Stimulated activated naive CD4-positive, alpha-beta T cell (primary cell): Measurements from ENCODE around the gene AMER2.

Experiments used
- DNase-seq, 6 experiments: peaks; one replicate each; lab custom pipeline; 2025; lab: John Stamatoyannopoulos, UW

AMER2 gene, protein sequence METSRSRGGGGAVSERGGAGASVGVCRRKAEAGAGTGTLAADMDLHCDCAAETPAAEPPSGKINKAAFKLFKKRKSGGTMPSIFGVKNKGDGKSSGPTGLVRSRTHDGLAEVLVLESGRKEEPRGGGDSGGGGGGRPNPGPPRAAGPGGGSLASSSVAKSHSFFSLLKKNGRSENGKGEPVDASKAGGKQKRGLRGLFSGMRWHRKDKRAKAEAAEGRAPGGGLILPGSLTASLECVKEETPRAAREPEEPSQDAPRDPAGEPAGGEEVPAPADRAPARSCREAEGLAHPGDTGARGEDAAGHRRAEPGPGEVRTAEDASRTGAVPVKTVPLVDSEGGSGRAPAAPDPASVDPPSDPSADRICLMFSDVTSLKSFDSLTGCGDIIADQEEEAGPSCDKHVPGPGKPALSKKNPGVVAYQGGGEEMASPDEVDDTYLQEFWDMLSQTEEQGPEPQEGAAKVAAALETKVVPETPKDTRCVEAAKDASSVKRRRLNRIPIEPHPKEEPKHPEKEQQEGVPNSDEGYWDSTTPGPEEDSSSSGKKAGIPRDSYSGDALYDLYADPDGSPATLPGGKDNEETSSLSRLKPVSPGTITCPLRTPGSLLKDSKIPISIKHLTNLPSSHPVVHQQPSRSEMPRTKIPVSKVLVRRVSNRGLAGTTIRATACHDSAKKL

DNA sequence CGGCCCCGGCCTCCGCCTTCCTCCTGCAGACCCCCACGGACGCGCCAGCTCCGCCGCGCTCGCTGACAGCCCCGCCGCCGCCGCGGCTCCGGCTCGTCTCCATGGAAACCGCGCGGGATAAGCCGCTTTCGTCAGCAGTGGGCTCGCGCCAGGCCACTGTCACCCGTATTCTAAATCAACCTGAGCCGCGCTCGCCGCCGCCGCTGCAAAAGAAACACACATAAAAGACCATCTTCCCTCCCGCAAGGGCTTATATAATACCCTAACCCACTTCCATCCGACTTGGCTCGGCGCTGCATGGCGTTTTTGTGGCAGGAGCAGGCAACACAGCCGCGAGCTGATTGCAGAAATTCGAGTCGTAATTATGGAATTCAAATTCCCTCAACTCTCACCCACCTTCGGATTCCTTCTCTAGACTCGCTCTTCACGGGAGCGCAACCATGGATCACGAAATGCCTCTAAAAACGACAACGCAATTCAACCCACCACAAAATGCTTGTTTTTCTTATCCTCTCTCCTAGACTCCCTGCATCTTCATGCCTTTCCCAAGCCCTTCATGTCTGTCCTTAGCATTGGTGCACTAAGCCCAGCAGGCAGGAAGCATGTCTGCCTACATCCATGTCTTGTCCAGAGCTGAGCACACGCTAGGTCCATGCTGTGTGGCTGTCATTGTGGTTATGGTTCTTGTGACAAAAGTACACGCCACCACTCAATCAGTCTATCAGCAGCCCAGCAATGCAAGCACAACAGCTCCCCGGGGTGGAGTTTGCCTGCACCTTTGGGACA is at the start of gene AMER2:
Gene AMER2 (minus strand): TSS at position 772 of the 786 bp plus-strand sequence. CDS start 669 bp downstream, at position 103.
- DNase-seq, result no peak

DNA sequence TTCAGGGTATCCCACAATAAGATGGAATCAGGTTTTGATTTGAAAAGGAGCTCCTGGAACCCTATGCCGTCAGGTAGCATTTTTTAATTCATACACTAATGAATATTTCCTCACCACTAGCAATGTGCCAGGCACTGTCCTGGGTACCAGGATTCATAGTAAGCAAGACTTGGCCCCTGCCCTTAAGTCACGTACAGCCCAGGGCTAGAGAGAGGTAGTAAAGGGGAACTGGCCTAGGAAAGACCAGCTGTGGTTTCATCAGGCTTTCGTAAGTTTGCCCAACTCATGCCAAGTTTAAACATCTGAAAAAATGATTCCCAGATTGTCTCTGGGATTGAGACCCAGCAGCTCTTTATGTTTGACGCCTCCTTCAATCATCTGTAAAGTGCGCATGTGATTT is 45.9 kb upstream of the AMER2 start:
- no peak for DNase-seq

DNA sequence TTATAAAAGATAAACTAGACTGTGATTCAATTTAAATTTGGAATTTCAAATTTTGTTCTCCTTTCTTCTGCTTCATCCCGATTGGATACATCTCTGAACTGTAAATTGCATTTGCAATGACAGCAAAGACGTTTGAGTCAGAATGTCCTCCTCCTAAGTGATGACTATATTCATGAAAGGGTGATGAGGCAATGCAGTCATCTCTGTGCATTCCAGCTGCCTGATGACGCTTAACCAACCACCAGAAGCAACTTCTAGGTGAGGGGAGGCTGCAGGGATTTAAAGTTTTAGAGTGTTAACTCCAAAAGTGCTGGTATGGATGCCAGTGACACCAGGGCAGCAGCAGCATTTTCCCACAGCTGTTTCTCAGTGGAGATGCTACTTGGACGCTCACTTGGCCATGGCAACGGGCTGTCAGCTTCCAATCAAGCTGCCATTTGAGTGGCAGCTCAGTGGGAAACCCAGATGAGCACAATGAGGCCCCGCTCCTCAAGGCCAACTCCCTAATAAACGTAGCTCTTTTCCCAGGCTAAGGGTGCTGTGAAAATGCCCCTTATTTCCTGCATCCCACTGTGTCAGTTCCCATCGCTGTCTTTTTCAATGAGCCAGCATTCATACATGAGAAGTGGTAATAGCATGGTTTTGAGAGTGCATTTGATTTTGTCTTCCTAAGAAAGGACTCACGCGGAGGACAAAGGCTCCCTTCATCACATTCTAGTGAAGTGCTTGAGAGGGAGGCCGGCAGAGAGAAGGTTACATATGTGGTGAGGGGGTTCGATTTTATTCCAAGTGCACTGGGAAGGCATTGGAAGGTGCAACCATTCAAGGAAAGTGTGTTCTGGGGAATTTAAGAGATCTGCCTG is 45.2 kb upstream of the AMER2 start:
- DNase-seq, result no peak

DNA sequence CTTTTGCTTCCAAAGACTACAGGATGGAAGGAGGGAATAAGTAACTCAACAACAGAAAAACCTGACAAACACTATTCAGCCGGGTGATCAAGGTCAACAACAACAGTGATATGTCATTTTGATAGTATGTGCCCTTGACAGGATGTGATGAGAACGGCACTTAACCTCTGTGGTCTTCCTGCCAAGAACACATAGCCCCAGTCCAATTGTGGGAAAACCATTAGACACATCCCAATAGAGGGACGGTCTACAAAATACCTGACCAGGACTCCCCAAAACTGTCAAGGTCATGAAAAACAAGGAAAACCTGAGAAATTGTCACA is 43.1 kb upstream of the AMER2 start:
- no peak for DNase-seq

DNA sequence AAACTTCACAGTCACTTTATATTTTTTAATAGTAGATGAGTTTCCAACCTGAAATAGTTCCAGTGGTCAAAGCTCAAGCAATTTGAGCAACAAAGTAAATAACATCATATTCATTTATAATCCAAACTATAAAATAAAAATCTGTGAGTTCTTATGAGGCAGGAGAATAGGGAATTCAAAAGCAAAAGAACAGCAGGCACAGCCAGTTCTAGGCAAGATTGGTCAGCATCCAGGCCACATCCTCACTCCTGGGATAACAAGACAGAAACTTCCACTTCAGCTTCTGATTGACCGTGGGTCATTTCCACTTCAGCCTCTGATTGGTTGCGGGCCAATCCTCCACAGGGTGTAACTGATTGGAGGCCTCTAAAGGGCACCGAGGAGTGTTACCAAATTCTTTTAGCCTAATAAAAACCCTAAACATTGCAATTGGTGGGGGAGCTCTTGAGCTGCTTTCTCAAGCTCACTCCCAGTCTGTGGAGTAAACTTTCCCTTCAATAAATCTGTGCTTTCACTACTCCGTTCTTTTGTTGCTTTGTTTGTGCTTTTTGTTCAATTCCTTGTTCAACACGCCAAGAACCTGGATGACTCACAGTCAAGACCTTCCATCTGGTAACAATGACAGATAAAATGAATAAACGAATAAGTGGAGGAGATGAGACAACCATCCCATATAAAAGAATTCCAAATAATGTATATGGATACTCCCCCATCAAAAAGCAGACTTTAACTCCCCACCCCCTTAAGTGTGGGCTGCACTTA is 42.6 kb upstream of the AMER2 start:
- DNase-seq, result no peak

DNA sequence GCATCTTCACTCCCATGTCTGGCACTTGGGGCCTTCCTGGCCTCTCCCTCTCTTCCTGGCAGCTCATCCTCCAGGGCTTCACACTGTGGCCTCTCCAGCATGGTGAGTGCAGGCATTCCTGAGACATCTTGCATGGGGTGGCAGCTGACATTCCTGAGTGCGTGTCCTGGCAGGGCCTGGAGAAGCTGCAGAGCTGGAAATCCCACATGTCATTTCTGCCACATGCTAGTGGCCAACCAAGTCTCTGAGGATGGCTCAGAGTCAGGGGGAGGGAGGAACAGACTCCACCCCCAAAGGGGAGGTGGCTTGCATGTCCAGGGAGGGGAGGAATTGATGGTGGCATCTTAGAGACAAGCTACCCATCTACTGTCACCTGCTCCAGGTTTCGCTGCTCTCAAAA is 41.6 kb upstream of the AMER2 start:
- no peak for DNase-seq

DNA sequence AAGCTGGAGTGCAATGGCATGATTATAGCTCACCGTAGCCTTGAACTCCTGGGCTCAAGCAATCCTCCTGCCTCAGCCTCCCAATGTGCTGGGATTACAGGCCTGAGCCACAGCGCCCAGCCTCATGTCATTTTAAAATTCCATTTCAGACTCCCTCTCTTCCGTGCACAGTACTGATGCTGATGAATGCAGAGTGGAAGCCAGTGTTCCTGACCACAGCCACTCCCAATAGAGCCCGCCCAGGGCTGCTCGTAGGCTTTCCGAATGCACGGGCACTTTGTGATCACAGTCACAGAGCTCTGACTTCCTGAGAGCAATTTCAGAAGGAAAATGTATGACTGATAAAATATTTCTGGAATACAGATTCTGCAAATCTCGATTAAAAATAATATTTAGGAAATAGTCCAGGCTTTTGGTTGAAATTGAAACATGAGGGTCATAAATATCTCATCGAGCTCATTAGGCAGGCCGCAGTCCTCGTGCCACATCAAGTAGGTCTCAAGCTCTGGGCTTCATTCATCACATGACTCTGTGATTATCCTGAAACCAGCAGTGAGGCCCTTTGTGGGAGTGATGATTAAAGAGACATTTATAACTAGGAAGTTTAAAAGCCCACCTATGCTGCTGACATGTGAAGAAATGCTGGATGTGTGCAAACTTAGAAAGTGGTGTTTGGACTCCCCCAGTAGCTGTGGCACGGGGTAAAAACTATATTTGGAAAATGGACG is 38.9 kb upstream of the AMER2 start:
- DNase-seq, result no peak

DNA sequence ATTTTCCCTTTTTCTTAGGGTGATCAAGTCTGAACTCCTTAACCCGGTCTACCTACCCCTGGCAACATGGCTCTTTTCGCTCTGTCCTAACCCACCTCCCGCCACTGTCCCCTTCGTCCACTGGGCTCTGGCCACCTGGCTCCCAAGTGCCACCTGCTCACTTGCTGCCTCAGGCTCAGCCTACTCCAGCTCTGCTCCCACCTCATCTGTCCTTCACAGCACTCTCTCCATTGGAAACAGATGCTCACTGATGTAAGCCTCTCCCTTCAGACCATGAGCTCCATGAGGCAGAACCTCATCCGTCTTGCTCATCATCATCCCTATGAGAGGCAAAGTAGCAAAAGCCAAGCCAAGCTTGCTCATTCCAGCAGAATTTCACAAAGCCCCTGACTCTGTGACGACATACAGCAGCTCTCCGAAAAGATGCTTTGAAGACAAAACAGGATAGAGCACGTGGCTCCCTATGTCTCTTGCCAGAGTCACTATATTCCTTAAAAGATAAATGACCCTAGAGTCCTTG is 35.3 kb upstream of the AMER2 start:
- DNase-seq, result no peak

DNA sequence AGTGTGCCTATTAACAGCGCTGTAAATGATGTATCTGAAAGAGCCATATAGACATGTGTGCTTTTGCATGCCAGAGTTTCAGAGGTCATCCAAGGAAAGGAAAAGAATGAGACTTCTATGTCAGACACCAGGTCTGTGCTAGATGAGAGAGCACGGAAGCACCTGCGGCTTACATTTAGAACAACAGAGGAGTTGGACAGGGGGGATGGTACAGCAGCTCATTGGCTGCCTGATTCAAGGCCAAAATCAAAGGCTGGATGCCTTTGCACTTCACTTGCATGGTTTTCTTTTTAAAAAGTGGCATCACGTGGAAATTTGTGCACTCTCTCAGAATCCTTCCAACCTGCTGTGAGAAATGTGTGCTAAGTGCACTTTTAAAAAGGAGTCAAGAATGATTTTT is 32.8 kb upstream of the AMER2 start:
- peak in 1 of 6 experiments; percentile 2 for DNase-seq

DNA sequence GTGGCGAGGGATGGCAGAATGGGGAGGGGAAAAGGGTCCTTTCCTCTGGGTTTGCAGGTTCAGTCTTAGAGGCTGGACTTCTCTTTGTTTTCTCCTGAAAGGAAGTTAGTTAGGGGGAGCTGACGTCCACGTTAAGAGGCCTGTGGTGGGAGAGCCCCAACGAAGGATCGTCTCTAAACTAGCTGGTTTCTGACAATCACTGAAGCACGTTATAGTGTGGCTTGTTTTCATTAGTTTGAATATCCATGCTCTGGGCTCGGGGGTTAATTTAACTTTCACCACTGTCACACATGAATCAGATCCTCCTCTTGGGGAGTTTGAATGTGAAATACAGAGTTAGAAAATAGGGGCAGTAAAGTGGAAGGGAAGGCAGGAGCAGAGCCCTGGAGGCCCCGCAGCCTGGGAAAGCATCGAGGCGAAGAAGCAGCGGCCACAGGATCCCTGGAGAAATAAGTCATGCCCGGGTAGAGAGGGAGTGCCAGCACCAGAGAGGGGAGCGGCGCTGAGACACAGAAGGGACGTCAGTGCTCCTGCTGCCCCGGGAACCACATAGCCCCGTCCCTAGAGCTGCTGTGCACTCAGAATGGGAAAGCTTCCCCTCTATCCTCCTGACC is 31.1 kb upstream of the AMER2 start:
- no peak for DNase-seq

DNA sequence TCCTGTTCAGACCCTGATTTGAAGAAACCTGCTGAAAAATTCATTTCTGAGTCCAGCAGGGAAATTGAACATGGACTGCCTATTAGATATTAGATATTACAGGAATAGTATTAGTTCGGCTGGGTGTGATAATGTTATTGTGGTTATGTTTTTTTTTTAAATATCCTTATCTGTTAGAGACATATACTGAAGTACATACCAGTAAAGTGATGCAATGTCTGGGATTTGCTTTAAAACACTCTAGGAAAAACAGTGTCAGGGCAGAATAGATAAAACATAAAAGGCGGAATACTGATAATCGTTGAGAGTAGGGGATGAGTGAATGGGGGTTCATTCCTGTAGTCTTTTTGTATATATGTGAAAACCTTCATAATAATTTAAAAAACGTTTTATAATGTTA is 28.7 kb upstream of the AMER2 start:
- no peak for DNase-seq

DNA sequence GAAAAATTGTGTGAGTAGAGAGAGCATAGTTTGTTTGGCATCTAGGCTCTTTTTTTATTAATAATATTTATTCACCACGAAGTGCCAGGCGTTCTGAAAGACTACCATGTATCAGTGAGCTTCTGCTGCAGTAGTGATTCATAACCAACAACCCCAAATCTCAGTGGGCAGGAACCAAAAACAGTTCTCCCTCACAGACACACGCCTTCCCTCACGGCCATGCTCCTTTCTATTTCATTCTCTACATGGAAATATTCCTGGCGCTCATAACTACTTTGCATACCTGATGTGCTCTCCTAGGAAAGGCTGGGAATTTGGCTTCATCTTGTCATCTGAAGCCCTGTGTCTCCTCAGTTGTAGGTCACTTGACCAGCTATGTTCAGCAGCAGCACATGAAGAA is 26.6 kb upstream of the AMER2 start:
- no peak for DNase-seq

DNA sequence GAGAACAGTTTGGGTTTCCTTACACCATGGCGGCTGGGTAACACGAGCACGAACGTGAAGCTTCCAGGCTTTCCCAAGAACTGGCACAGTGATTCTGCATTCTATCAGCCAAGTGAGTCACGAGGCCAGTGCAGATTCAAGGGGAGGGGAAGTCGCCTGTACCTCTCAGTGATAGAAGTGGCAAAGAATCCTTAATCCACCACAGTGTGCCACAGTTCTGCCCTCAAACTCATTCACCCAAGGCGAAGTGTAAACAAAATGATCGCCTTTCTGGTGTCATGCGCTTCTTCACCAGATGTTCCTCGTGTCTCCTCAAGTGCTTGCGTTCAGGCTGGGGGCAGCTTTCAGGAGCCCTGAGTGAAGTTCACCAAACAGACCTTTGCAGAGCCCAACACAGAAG is 24.9 kb upstream of the AMER2 start:
- no peak for DNase-seq

DNA sequence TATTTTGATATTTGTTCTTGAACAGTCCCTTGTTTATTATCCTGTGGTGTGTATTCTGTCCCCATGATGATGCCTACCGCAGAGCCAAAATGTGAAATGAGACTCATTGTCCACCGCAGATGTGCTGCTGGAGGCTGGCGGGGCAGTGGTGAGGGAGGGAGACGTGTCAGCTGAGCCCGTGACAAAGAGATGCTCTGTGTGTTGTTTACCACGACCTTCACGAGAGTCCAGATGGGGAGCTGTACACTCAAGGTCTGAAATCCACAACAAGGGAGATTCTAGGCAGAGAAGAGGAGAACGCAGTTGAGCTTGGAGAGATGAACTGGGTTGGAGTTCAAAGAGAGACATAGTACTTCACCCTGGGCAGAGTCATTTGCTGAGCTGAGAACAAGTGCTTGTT is 20.8 kb upstream of the AMER2 start:
- DNase-seq, result no peak

DNA sequence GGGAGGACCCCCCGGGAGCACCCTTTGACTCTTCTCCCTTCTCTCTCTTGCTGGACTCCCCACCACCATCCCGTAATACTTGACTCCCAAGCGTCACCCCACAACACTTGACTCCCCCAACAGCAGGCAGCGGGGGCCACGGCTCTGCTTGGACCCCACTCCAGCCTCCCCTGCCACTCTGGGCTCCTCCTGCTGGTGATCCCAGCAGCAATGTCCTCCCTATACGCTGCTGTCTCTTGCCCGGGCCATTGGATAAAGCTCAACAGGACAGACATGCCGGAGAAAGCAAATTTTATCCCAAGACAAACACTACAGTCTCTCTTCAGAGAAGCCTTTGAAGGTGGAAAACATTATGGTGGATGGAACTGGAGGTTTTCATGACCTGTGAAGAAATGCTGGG is 20.4 kb upstream of the AMER2 start:
- DNase-seq, result no peak

DNA sequence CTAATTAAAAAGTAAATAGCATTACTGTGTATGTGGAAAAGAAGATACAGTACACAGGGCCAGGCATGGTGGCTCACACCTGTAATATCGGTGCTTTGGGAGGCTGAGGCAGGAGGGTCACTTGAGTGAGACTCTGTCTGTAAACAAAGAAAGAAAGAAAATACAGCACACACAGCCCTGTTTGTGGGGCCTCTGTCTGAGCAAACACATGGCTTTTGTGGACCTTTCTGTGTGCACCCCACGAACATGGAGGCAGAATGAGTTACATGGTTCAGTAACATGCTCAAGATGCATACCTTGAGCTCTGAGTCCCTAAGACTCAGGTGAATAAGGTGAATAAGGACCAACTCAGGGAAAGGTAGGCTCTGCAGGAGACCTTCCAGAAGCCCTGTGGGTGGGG is 20.0 kb upstream of the AMER2 start:
- DNase-seq, result no peak

DNA sequence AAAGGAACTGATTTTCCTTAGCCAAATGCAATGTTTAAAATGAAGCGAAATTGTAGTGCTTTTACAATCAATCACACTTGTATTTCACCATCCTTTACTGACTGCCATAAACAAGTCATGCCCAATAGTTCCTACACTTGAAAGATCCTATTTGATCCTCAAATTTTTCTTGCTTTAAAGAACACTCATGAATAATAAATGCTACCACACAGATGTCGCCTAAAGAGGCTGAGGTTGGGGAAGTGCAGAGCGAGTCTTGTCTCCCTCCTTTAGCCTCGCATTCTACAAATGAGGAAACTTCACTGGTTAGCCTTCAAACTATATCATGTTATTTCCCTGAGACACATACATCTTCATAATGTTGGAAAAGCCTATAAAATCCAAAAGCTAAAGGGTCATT is 18.7 kb upstream of the AMER2 start:
- DNase-seq, result no peak

DNA sequence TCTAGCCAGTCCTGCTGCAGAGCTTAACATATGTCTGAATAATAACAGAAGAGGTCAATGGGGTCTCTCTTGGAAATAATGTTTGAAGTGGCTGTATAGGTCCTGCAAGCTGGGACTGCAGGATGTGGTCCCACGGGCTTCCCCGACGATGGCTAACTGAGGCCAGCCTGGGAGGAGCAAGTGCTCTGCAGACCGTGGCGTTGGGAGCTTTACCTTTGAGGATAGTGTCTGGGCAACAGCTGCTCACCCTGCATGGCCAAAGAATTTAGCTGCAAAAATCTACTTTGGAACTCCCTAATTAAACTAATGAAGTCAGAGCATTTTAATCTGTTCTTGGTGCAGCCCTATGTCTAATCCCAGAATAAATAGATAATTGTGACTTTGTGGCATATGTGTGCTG is 18.2 kb upstream of the AMER2 start:
- DNase-seq, result no peak

DNA sequence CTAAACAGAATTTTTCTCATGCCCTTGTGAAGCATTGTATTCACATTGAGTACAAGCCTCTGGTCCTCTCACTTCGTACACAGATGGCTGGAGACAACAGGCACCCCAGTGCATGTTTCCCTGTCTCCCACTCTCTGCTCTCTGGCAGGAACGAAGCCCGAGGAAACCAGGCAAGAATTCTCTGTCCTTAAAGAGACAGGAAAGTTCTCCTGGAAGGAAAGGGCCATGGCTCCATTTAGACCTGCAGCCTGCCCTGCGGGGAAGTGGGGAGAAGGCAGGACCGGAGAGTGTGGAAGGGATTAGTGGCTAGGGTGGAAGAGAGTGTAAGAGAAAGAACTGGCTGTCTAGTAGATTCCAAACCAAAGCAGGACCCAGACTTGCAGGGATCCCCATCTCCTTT is 15.5 kb upstream of the AMER2 start:
- no peak for DNase-seq

DNA sequence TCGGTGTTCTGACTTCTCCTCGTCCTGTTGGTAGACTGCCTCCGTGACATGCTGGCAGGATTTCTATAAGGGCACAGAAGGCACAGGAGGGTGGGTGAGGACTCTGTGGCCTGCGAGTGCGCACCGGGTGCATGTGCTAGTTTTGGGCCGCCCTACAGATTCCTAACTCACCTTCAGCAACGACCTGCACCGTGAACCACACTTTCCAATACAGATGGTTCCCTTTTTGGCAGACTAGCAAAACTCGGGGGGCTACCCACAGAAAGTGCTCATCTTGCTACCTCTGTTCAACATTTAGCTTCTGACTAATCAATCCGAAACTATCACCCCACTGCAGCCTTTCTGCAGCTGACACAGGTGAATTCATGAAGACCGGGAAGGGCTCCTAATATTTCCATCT is 14.1 kb upstream of the AMER2 start:
- DNase-seq, result no peak
